Stimulated activated CD4-positive, alpha-beta T cell treated with anti-CD3 and anti-CD28 coated beads, Interleukin-12 subunit alpha, Interleukin-12 subunit beta, amount 100 ng/mL, for 48 hours (primary cell): Measurements from ENCODE around the gene KRTAP5-10.
"Not testable (repeated sequence)": the region's sequence is repeated elsewhere in the genome, so short reads cannot be mapped to it uniquely, and the experiment has no call there.

Experiments
- DNase-seq, 3 donors: peaks; one replicate each; pipeline ENCODE4 v3.0.0-alpha.2; 2020; ENCODE audit warnings: low read depth in 2 of 3, low spot score in 1 of 3

KRTAP5-10 gene

DNA sequence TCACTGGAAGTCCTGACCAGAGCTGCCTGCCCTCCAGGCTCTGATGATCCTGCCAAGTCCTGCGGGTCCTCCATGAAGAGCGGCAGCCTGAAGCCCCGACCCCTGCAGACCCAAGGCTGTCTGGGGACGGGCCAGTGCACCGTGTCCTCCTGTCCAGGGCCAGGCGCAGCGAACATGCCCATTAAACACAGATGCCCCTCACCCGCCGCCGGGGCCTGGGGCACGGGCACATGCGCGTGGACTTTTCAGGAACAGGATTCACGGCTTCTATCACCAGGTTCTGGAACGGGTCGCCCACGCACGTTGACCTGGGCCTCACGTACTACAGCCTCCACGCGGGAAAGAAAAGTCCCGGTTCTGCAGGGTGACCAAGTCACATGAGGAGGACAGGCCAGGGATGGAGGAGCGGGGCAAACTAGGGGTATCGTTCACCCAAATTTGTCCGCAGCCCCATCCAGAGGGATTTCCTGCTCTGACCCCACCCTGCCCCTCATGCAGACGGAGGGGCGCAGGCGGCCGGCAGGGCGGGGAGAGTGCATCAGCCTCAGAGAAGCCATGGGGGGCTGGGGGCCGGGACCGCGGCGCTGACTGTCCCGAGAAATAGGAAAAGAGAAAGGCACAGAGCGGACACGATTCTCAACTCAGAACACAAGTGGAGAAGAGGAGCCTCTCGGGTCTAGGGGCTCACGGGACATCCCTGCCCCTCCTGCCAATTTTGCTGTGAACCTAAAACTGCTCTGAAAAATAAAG lies 5.9 kb downstream of the KRTAP5-10 start:
- not testable (repeated sequence) for DNase-seq

DNA sequence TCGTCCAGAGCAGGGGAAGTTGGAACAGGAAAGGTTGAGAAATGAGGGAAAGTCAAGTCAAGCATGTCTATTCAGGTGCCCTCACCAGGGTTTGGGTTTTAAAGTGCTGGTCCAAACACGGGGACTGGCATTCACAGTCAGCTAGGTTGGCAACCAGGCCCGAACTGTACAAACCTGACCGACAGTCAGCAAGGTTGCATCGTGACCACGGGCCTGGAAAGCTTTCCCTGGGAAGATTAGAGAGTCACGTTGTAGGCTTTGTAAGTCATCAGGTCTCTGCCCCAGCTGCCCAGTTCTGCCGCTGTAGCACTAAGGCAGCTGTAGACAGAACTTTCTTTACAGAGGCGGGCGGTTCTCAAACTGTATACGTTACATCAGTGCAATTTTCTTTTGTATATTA lies 7.4 kb downstream of the KRTAP5-10 start:
- DNase-seq, result no peak

GRCh38 chr11:71574418-71574817 lies 9.1 kb downstream of the KRTAP5-10 start:
- no peak for DNase-seq

GRCh38 chr11:71575723-71576424 lies 10.5 kb downstream of the KRTAP5-10 start:
- DNase-seq, result no peak

GRCh38 chr11:71576688-71577465 lies 11.5 kb downstream of the KRTAP5-10 start:
- DNase-seq, result not testable (repeated sequence)

DNA sequence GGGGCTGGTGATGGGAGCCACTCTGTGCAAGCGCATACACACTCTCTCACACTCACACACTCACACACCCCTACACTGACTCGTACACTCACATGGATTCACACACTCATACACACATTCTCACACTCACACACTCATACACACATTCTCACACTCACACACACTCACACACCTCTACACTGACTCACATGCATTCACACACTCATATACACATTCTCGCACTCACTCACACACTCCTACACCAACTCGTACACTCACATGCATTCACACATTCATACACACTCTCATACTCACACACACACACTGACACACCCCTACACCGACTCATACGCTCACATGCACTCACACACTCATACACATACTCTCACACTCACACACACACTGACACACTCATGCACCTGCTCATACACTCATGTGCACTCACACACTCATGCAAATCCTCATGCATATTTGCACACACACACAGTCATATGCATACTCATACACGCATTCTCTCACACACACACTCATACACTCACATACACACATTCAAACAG lies 12.2 kb downstream of the KRTAP5-10 start:
- DNase-seq, result no peak

DNA sequence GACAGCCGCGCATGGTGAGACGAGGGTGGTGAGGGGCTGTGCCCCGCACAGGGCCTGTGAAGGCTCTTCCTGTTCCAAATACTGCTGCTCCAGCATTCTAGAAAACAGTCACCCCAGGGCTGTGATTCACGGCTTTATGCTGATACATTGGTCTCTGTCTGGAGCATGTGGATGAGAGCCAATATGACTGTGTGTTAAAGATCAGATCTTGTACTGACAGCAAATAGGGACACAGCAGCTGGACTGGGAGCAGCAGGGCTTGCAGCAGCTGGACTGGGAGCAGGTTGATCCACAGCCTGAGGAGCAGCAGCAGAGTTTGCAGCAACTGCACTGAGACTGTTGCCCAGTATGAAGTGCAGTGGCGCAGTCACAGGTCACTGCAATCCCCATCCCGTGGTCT lies 14.2 kb downstream of the KRTAP5-10 start:
- DNase-seq, result not testable (repeated sequence)

- DNase-seq, result peak in 2 of 3 donors; percentile 8 to 32
Observed at GRCh38 chr11:71580057-71581003, 15.0 kb downstream of the KRTAP5-10 start.

DNA sequence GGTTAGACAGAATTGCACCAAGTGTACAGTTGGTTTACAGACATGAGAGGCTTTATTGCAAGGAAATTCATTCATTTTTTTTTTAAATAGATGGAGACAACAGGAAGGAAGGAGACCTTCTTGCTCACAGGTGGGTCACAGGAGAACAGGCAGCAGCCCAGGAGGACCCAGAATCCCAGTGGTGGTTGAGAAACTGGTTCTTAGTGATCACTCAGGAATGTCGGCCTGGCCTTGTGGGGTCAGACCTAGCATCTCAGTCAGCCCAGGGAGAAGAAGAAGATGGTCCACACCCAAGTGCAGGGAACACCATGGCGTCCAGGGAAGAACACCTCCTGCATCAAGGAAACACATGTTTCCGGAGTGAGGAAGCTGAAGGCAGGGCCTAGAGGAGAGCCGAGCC lies 16.5 kb downstream of the KRTAP5-10 start:
- DNase-seq, result no peak

DNA sequence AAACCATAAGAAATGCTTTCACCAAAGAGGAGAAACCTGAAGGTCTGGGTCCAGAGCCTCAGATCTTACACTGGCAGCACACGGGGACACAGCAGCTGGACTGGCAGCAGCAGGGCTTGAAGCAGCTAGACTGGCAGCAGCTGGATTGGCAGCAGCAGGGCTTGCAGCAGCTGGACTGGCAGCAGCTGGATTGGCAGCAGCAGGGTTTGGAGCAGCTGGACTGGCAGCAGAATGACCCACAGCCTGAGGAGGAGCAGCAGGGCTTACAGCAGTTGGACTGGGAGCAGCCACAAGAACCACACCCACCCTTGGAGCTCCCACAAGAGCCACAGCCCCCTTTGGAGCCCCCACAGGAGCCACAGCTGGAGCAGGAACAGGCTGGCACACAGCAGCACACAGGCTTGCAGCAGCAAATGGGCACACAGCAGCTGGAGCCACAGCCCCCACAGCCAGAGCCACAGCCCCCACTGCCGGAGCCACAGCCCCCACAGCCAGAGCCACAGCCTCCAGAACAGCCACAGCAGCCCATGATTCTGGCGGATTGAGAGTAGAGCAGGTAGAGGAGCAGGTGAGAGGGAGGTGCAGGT lies 17.0 kb downstream of the KRTAP5-10 start, which contains the start of gene KRTAP5-11:
KRTAP5-11 (minus strand) TSS at position 567 of the 587 bp plus-strand sequence; CDS start at position 529, 38 bp downstream.
- DNase-seq, result no peak

DNA sequence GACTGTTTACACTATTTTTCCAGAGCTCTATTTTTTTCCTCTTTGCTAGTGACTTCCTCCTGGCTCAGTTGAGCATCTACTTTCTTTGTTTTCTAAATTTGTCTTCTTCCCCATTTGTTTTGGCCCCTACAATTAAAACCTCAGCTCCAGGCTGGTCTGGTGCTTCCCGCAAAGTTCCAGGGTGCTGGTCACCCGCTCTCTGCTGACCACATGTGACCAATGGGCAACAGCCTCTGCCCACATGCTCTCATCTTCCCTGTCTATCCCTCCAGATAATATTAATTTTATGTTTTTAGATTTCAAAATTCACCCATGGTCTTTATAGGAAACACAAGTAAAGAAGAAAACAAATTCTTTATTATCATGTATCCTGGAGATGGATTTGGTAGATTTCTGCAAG lies 17.6 kb downstream of the KRTAP5-10 start:
- DNase-seq, result not testable (repeated sequence)

- not testable (repeated sequence) for DNase-seq
Observed at GRCh38 chr11:71585673-71586072, 20.3 kb downstream of the KRTAP5-10 start.

GRCh38 chr11:71588314-71588713 lies 23.0 kb downstream of the KRTAP5-10 start:
- not testable (repeated sequence) for DNase-seq

DNA sequence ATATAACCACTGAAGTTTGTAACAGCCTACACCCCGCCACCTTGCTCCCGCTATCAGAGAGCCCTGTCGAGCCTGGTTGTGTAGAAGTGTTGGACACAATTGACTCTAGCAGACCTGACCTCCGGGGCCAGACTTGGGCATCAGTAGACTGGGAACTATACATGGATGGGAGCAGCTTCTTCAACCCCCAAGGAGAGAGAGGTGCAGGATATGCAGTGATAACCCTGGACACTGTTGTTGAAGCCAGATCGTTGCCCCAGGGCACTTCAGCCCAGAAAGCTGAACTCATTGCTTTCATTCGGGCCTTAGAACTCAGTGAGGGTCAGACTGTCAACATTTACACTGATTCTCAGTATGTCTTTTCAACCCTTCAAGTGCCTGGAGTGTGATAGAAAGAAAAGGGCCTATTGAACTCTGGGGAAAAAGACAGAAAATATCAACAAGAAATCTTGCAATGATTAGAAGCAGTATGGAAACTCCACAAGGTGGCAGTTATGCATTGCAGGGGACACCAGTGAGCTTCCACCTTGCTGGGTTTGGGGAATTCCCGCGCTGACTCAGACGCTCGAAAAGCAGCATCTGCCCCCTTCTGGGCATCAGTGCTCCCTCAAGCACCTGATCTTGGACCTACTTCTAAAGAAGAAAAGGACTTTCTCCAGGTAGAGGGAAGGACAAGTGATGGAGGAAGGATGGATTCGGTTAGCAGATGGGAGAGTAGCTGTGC lies 23.6 kb downstream of the KRTAP5-10 start:
- DNase-seq, result peak; percentile 14 to 64 (median 59)

DNA sequence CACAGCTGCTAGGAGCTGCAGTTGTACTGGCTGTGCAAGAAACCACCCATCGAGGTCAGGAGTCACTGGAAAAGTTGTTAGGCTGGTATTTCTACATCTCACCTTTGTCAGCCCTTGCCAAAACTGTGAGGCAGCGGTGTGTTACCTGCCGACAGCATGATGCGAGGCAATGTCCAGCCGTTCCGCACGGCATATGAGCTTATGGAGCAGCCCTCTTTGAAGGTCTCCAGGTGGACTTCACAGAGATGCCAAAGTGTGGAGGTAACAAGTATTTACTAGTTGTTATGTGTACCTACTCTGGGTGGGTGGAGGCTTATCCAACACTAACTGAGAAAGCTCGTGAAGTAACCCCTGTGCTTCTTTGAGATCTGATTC lies 24.2 kb downstream of the KRTAP5-10 start:
- not testable (repeated sequence) for DNase-seq

DNA sequence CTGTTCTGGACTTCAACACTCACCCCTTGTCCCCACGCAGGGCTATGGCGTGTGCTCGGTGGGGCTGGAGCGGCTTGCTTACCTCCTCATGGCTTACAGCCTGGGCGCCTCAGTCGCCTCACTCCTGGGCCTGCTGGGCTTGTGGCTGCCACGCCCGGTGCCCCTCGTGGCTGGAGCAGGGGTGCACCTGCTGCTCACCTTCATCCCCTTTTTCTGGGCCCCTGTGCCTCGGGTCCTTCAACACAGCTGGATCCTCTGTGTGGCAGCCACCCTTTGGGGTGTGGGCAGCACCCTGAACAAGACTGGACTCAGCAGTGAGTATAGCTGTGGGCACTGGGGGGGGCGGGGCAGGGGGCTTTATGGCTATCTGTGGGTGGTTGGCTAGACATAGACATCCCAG lies 37.9 kb downstream of the KRTAP5-10 start:
- DNase-seq, result not testable (repeated sequence)

GRCh38 chr11:71604798-71605488 lies 39.6 kb downstream of the KRTAP5-10 start:
- DNase-seq, result peak in 2 of 3 donors; percentile 6 to 18

- DNase-seq, result not testable (repeated sequence)
Observed at GRCh38 chr11:71606853-71607519, 41.6 kb downstream of the KRTAP5-10 start.
